ENCODE results near the gene MAPT.
A peak's percentile ranks its signal among the peaks of the same experiment; 100 is the strongest.
"Not testable (repeated sequence)": the region's sequence is repeated elsewhere in the genome, so short reads cannot be mapped to it uniquely, and the experiment has no call there.

The MAPT gene

GRCh38 chr17:45931677-45932076 lies 37.3 kb downstream of the MAPT start:
- DNase-seq, result no peak

DNA sequence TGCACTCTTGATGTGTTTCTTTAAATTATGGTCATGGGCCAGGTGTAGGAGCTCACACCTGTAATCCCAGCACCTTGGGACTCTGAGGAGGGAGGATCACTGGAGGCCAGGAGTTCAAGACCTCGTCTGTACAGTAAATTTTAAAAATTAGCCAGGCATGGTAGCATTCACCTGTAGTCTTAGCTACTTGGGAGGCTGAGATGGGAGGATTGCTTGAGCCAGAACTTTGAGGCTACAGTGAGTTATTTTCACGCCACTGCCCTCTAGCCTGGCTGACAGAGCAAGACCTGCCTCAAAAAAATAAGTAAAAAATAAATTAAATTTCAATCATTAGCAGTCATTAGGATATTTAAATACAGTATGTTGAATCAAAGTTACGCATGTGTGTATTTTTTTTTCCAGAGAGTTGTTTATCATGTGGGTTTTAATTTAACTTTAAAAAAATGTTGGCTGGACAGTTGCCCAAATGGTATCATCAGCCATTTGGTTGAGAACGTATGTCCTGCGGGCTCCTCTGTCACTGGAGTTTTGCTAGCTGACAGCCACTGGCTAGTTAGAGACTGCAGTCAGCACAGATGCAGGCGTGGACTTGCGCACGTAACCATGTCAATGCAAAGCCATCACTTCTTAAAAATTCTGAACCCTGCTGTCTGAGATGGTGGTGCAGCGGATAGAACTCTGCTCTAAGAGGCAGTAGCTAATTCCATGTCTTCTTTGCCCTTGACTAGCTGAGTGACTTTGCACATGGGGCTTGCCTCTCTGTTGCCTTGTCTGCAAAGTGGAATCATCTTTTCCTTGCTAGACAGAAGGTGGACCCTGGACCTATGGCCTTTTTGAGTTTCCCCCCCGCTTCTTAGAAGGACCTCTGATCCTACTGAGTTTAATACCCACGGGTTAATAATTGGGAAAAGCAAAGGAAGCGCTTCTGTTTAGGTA lies 40.0 kb downstream of the MAPT start:
- no peak for DNase-seq

DNA sequence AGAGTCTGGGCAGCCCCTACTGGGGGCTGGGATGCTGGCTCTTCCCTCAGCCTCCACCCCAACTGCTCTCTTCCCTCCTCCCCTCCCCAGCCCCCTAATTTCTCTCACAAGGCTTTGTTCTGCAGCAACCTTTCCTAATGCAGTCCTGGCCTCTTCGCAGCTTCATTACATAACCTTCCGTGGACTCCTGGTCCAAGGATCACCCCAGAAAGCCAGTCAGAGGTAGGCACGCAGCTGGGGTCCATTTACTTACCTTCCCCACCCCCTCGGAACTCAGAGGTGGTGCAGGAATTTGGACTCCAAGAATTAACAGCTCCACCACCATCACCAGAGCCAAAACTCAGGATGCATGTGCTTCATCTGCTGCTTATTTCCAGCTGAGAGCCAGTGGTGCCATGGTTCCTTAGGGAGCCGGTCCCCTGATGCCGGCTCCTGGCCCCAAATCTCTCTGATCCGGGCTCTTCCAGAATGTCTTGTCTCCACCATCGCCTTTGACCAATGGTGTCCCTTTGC lies 40.9 kb downstream of the MAPT start:
- no peak for DNase-seq

DNA sequence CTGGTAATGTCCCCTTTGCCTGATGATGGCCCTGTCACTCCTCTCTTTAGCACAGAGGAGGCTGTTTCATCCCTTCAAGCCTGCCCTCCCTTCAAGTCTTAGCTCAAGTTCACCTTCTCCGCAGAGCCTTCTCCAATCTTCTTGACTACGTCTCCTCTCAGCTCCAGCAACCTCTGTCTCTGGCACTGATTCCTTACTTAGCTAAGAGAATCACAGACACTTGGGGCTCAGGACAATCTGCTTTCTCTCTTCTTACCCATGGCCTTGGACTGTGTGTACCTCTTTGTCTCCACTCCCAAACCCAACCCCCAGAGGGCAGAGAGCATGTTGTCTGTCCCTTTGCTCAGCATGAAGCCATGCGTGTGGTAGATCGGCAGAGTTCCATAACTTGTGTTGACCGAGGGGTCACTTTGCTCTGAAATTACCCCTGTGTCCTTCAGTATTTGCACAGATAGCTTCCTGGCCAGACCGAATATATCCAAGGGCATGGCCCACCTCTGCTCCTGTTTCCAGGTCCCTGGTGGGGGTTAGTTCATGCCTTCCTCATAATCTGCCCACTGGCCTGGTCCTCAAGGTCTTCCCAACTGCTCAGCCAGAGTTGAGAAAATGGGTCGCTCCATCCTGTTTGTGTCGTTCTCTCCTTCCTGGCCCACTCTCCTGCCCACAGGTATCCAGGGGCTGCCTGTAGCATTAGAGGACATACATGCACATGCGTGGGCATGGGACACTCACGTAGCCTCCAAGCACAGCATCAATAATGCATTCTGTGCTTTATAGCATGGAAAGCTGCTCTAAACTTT lies 41.6 kb downstream of the MAPT start:
- DNase-seq, result no peak

- peak; percentile 96 for DNase-seq
These were observed 42.3 kb downstream of the MAPT start for GRCh38 chr17:45936610-45937009.

DNA sequence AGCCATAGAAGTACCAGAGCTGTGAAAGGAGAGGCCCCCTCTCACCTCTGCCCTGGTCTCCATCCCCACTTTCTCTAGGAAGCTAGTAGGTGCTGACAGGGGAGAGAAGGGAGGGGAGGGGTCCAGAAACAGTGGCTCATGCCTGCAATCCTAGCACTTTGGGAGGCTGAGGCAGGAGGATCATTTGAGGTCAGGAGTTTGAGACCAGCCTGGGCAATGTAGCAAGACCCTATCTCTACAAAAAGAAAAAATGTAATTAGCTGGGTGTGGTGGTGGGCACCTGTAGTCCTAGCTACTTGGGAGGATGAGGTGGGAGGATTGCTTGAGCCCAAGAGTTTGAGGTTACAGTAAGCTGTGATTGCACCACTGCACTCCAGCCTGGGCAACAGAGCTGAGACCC lies 42.8 kb downstream of the MAPT start:
- not testable (repeated sequence) for DNase-seq

DNA sequence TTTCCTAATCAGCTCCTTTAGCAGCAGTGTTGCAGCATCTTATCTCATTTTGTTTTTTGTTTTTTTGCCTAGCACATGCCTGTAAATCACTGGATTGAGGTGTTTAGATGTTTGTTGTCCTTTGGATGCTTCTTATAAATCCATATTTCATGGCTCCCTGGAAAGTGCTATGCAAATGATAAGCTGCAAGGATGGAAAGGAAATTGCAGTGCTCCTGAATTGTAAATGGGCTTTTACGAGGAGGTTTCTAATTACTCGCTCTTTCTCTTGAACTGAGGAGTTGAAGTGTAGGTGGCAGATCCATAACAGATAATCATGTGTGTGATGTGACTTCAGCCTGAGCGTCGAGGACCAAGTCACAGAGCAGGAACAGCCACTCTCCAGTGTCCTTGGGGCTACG lies 45.0 kb downstream of the MAPT start:
- no peak for DNase-seq

DNA sequence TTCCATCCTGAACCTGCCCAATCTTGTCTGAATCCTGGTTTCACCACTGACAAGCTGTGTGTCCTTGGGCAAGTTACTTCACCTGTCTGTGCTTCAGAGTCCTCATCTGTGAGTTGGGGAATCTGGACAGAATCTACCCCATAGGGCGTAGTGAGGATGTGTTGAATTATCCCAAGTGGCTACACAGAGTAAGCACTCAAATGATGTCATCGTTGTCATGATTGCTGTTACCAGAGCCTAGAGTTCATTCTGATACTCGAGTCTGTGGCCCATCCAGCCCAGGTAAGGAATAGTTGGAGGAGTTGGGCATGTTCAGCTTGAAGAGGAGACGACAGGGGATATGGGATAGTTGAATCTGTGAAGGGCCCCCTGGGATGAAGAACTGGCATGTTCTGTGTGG lies 45.9 kb downstream of the MAPT start:
- peak; percentile 23 for DNase-seq

DNA sequence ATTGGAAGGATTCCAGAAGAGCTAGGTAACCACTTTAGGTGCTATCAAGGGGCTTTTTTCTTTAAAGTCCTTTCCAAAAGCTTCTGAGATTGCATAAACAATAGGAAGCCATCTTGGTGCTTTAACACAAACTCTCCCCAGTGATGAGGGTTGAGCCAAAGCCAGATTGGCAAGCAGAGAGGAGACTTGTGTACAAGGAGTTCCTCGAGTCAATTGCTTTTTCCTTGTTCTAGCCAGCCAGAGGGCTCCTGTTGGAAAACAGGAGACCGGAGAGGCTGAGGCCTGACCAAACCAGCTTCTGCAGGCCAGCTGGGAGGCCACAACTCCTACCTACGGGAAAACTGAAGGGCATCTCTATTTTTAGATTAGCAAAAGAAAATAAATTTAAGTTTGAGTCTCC lies 46.5 kb downstream of the MAPT start:
- DNase-seq, result peak; percentile 69

DNA sequence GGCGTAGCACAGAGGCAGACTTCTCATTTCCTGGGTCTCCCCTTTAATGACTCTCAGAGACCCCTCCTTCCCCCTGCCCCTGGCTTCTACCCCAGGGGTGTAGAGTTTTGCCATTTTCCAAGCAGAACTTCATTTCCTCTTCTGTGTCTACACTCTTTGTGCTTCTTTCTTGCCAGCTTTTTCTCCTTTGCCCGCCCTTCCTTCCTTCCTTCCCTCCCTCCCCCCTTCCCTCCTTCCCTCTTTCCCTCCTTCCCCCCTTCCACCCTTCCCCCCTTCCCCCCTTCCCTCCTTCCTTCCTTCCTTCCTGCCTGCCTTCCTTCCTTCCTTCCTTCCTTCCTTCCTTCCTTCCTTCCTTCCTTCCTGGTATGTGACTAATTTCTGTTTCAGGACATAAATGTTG lies 47.0 kb downstream of the MAPT start:
- no peak for DNase-seq

- DNase-seq, result peak; percentile 62
These were observed 47.9 kb downstream of the MAPT start for GRCh38 chr17:45942284-45942683.

- DNase-seq, result no peak
These were observed 52.5 kb downstream of the MAPT start for GRCh38 chr17:45946841-45947256.

DNA sequence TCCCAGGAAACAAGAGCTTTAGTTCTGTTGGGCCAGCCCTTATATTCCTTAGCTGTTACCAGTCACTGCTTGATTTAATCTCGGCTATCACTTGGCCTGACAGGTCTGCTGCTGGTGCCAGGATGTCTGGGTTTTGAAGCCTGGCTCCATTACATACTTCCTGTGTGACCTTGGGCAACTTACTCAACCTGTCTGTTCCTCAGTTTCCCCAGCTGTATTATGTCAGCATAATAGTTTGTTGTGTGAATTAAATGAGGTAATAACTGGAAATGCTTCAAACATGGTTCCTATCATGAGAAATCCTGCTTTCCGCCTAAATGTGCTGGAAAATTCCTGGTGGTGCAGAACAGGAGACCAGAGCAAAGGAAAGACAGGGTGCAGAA lies 54.1 kb downstream of the MAPT start:
- no peak for DNase-seq

- DNase-seq, result no peak
These were observed 54.7 kb downstream of the MAPT start for GRCh38 chr17:45948881-45949624.

- DNase-seq, result no peak
These were observed 55.5 kb downstream of the MAPT start for GRCh38 chr17:45949755-45950320.

GRCh38 chr17:45950888-45951287 lies 56.5 kb downstream of the MAPT start:
- DNase-seq, result no peak

GRCh38 chr17:45951403-45951802 lies 57.0 kb downstream of the MAPT start:
- no peak for DNase-seq

GRCh38 chr17:45951941-45952340 lies 57.6 kb downstream of the MAPT start:
- DNase-seq, result no peak

DNA sequence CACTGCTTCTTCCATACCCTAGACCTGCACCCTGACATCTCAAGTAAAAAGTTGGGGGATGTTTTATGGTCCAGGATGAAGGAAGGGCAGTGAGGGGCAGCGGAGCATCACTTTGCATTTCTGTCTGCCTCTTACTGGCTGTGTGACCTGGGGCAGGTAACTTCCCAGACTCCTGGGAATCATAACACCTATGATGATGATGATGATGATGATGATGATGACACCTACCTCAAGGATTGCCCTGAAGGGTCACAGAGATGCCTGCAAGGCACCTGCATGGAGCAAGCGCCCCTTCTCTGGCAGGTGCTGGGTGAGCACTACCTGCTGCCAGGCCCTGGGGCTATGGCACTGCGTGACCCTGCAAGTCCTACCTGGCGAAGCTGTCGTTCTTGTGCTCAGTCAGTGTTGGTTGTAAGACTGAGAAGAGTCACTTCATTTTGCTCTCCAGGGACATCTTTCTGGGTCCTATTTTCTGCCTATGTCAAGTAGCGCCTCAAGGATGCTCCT lies 58.5 kb downstream of the MAPT start:
- DNase-seq, result no peak

- no peak for DNase-seq
These were observed 59.2 kb downstream of the MAPT start for GRCh38 chr17:45953561-45953960.

DNA sequence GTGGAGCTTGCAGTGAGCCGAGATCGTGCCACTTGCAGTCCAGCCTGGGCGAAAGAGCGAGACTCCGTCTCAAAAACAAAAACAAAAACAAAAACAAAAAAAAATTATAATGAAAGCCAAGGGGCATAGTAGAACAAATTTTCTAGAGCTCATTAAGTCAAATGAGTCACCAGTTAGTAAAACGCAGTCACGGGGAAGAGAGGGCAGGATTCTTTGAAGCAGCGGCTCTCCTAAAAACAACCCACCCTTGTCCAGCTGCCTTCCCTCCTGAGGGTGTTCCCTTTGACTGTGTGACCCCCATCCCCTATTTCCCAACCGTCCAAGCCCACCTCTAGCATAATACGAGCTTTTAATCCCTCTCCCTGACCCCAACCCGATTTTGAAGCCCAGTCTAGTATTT lies 60.6 kb downstream of the MAPT start:
- DNase-seq, result no peak

GRCh38 chr17:45955326-45955725 lies 61.0 kb downstream of the MAPT start:
- DNase-seq, result no peak

DNA sequence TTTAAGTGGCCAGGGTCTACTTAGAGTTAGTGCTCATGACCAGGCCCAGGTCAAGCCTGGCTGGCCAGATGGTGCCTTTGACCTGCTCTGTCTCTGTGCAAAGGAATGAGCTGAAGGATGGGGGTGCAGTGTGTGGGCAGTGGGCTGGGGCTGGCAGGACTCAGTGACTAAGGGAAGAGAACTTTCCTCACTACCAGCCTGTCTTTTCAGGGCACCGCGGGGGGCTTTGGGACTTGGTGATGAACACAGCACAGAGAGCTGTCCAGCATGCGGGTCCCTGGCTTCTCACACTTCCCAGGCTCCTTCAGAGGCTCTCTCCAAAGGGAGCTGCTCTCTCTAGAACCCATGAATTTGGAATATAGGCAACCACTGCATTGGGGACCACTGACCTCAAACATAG lies 61.7 kb downstream of the MAPT start:
- no peak for DNase-seq

All from NCI-H69 (cell line).